OCI-LY1 (cell line): ENCODE data around the gene ADAMTSL3.

Experiments used
- H2AFZ ChIP-seq: fragments of 200-600 bp; sonication (generic), shearing (Covaris generic); 2 replicates; pipeline ENCODE4 v1.6.0; 2014; ENCODE audit warnings: antibody characterized with exemption, mild to moderate bottlenecking, low read length
- H3F3A ChIP-seq: fragments of 200-600 bp; sonication (generic), shearing (Covaris generic); 2 replicates; pipeline ENCODE4 v1.6.0; 2014; ENCODE audit warnings: mild to moderate bottlenecking, antibody characterized with exemption, low read length, moderate library complexity; ENCODE audit not compliant: insufficient read depth
- H3K27ac ChIP-seq: fragments of 200-600 bp; sonication (generic); 2 replicates; pipeline ENCODE4 v1.5.1; 2014; ENCODE audit warnings: low read length, mixed run types, mild to moderate bottlenecking, low read depth; ENCODE audit not compliant: poor library complexity, severe bottlenecking
- H3K27me3 ChIP-seq: fragments of 200-600 bp; sonication (generic); 2 replicates; pipeline ENCODE4 v1.6.0; 2014; ENCODE audit warnings: antibody characterized with exemption, mild to moderate bottlenecking, low read length, moderate library complexity; ENCODE audit not compliant: insufficient read depth
- H3K36me3 ChIP-seq: fragments of 200-600 bp; sonication (generic); 2 replicates; pipeline ENCODE4 v1.6.1; 2014; ENCODE audit warnings: mild to moderate bottlenecking, antibody characterized with exemption, low read length, moderate library complexity, mixed read lengths; ENCODE audit not compliant: insufficient read depth
- H3K4me1 ChIP-seq: fragments of 200-600 bp; sonication (generic); 2 replicates; pipeline ENCODE4 v1.5.1; 2014; ENCODE audit warnings: mild to moderate bottlenecking, low read length, moderate library complexity; ENCODE audit not compliant: insufficient read depth, severe bottlenecking
- H3K4me2 ChIP-seq: fragments of 200-600 bp; sonication (generic), shearing (Covaris generic); 2 replicates; pipeline ENCODE4 v1.6.1; 2014; ENCODE audit warnings: low read length
- H3K4me3 ChIP-seq: fragments of 200-600 bp; sonication (generic); 2 replicates; pipeline ENCODE4 v1.5.1; 2014; ENCODE audit warnings: low read length, low read depth, mild to moderate bottlenecking, mixed read lengths; ENCODE audit not compliant: poor library complexity, severe bottlenecking
- H3K79me2 ChIP-seq: fragments of 200-600 bp; shearing (Covaris generic); 2 replicates; pipeline ENCODE4 v1.6.1; 2016; ENCODE audit warnings: mixed run types, low read length, mixed read lengths; ENCODE audit not compliant: insufficient read depth
- H3K9ac ChIP-seq: fragments of 200-600 bp; sonication (generic), shearing (Covaris generic); 2 replicates; pipeline ENCODE4 v1.6.1; 2014; ENCODE audit warnings: mild to moderate bottlenecking, low read length, mixed read lengths
- H3K9me2 ChIP-seq: fragments of 200-600 bp; sonication (generic), shearing (Covaris generic); 2 replicates; pipeline ENCODE4 v1.6.1; 2014; ENCODE audit warnings: low read depth, mild to moderate bottlenecking, low read length, mixed read lengths
- H3K9me3 ChIP-seq: fragments of 200-600 bp; shearing (Covaris generic); 2 replicates; pipeline ENCODE4 v1.6.1; 2014; ENCODE audit warnings: low read length, mixed read lengths
- H4K20me1 ChIP-seq: fragments of 200-600 bp; sonication (generic), shearing (Covaris generic); 2 replicates; pipeline ENCODE4 v1.6.0; 2016; ENCODE audit warnings: mild to moderate bottlenecking, low read length; ENCODE audit not compliant: insufficient read depth
- EZH2 ChIP-seq: fragments of 200-600 bp; sonication (generic), shearing (Covaris generic); IDR thresholded peaks from 2 replicates; pipeline ENCODE4 v1.8.0; 2017; ENCODE audit warnings: borderline replicate concordance, mixed run types, mild to moderate bottlenecking, antibody characterized with exemption, low read length, moderate library complexity, mixed read lengths
- TF ChIP-seq, protein P1 (sequence below): fragments of 200-600 bp; sonication (generic), shearing (Covaris generic); IDR thresholded peaks from 2 replicates; pipeline ENCODE4 v1.5.1; 2017; ENCODE audit warnings: mild to moderate bottlenecking, antibody characterized with exemption, low read length, moderate library complexity, mixed read lengths

Gene ADAMTSL3

GRCh38 chr15:83955806-83956265 lies 301.9 kb downstream of the ADAMTSL3 start:
- H3K9ac ChIP-seq: no peak overlapping the region
- H3F3A ChIP-seq: no peaks in the 10 kb centered on the region
- H3K27me3 ChIP-seq: no peaks in the 10 kb centered on the region
- no peak overlapping the region for H3K4me3 ChIP-seq
- H3K36me3 ChIP-seq: no peaks in the 10 kb centered on the region
- H3K9me3 ChIP-seq: no peaks in the 10 kb centered on the region
- H3K79me2 ChIP-seq: no peaks in the 10 kb centered on the region
- H4K20me1 ChIP-seq: no peaks in the 10 kb centered on the region
- no peaks in the 10 kb centered on the region for H3K4me1 ChIP-seq
- TF ChIP-seq, protein P1, sequence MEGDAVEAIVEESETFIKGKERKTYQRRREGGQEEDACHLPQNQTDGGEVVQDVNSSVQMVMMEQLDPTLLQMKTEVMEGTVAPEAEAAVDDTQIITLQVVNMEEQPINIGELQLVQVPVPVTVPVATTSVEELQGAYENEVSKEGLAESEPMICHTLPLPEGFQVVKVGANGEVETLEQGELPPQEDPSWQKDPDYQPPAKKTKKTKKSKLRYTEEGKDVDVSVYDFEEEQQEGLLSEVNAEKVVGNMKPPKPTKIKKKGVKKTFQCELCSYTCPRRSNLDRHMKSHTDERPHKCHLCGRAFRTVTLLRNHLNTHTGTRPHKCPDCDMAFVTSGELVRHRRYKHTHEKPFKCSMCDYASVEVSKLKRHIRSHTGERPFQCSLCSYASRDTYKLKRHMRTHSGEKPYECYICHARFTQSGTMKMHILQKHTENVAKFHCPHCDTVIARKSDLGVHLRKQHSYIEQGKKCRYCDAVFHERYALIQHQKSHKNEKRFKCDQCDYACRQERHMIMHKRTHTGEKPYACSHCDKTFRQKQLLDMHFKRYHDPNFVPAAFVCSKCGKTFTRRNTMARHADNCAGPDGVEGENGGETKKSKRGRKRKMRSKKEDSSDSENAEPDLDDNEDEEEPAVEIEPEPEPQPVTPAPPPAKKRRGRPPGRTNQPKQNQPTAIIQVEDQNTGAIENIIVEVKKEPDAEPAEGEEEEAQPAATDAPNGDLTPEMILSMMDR: no peak
- TF ChIP-seq EZH2: no peak
- no peaks in the 10 kb centered on the region for H3K9me2 ChIP-seq
- no peak overlapping the region for H2AFZ ChIP-seq
- H3K27ac ChIP-seq: no peak overlapping the region
- H3K4me2 ChIP-seq: no peak overlapping the region

DNA sequence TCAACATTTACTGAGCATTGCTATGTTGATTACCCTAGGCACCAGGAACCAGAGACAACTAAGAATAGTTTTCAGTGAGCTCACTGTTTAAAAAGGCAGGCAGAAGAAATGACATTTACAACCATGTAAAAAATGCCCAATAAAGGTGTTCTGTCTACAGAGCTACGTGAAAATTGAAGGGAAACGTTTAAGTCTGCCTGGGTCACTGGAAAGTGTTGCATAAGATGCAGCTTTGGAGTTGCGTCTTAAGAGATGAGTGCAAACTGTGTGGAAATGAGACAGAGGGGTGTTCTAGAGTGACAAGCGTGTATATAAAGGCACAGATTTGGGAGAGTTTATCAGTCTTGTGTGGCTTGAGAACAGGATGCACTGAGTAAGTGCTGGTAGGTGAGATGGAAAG lies 303.0 kb downstream of the ADAMTSL3 start:
- no peaks in the 10 kb centered on the region for H3K36me3 ChIP-seq
- H3K4me2 ChIP-seq: no peak overlapping the region

GRCh38 chr15:83959477-83959876 lies 305.6 kb downstream of the ADAMTSL3 start:
- H3K36me3 ChIP-seq: no peaks in the 10 kb centered on the region

More for the DNA sequence above, 303.0 kb downstream of the ADAMTSL3 start:
- Histone ChIP-seq H4K20me1 (no peaks in the 10 kb centered on the region), H3F3A (no peaks in the 10 kb centered on the region), H3K4me3 (no peak overlapping the region), H3K27ac (no peak overlapping the region), H3K9me3 (no peaks in the 10 kb centered on the region), H3K27me3 (no peaks in the 10 kb centered on the region), H3K79me2 (no peaks in the 10 kb centered on the region), H2AFZ (no peak overlapping the region), H3K9ac (no peak overlapping the region), H3K4me1 (no peaks in the 10 kb centered on the region), H3K9me2 (no peaks in the 10 kb centered on the region)
- TF ChIP-seq, protein P1: no peak
- TF ChIP-seq EZH2: no peak

More at GRCh38 chr15:83959477-83959876, 305.6 kb downstream of the ADAMTSL3 start:
- Histone ChIP-seq H3K27me3 (no peaks in the 10 kb centered on the region), H3K4me1 (no peaks in the 10 kb centered on the region), H3K4me3 (no peak overlapping the region), H4K20me1 (no peaks in the 10 kb centered on the region), H3K27ac (no peak overlapping the region), H3K9me3 (no peaks in the 10 kb centered on the region), H3K4me2 (no peak overlapping the region), H3K79me2 (no peaks in the 10 kb centered on the region), H3K9me2 (no peaks in the 10 kb centered on the region), H3F3A (no peaks in the 10 kb centered on the region), H3K9ac (no peak overlapping the region), H2AFZ (no peak overlapping the region)
- no peak for TF ChIP-seq EZH2
- TF ChIP-seq, protein P1: no peak
